ENCODE data around the gene HNRNPA1.

- TF ChIP-seq FOXJ3 (CRISPR knock-in tag; IDR thresholded peaks at IDR 0.05; ENCODE audit: borderline replicate concordance): no peak
- no peak for TF ChIP-seq CTCF (IDR thresholded peaks at IDR 0.05)
- no peak for TF ChIP-seq USF2 (CRISPR knock-in tag; IDR thresholded peaks at IDR 0.05)
- no peak for TF ChIP-seq SOX15 (CRISPR knock-in tag; IDR thresholded peaks at IDR 0.05)
- TF ChIP-seq PRDM15 (CRISPR knock-in tag; IDR thresholded peaks at IDR 0.05): no peak
- TF ChIP-seq ZNF416 (CRISPR knock-in tag; IDR thresholded peaks at IDR 0.05): no peak
- no peak for TF ChIP-seq JUN (CRISPR knock-in tag; IDR thresholded peaks at IDR 0.05)
- TF ChIP-seq NR1H2 (CRISPR knock-in tag; IDR thresholded peaks at IDR 0.05): no peak
- TF ChIP-seq ATF1 (CRISPR knock-in tag; IDR thresholded peaks at IDR 0.05): no peak
- TF ChIP-seq MAX (CRISPR knock-in tag; IDR thresholded peaks at IDR 0.05): no peak
- no peak for TF ChIP-seq ZNF263 (CRISPR knock-in tag; IDR thresholded peaks at IDR 0.05; ENCODE audit: low read depth)
- no peak for TF ChIP-seq ELF4 (CRISPR knock-in tag; IDR thresholded peaks at IDR 0.05; ENCODE audit: low read depth)
- no peak for TF ChIP-seq E2F5 (CRISPR knock-in tag; IDR thresholded peaks at IDR 0.05)
- TF ChIP-seq NR2C2 (CRISPR knock-in tag; IDR thresholded peaks at IDR 0.05): no peak
These were observed 18.6 kb upstream of the HNRNPA1 start for GRCh38 chr12:54261815-54262402.

Measured in WTC11 (cell line).